ENCODE measurements around the gene KCNMA1.

Gene KCNMA1

DNA sequence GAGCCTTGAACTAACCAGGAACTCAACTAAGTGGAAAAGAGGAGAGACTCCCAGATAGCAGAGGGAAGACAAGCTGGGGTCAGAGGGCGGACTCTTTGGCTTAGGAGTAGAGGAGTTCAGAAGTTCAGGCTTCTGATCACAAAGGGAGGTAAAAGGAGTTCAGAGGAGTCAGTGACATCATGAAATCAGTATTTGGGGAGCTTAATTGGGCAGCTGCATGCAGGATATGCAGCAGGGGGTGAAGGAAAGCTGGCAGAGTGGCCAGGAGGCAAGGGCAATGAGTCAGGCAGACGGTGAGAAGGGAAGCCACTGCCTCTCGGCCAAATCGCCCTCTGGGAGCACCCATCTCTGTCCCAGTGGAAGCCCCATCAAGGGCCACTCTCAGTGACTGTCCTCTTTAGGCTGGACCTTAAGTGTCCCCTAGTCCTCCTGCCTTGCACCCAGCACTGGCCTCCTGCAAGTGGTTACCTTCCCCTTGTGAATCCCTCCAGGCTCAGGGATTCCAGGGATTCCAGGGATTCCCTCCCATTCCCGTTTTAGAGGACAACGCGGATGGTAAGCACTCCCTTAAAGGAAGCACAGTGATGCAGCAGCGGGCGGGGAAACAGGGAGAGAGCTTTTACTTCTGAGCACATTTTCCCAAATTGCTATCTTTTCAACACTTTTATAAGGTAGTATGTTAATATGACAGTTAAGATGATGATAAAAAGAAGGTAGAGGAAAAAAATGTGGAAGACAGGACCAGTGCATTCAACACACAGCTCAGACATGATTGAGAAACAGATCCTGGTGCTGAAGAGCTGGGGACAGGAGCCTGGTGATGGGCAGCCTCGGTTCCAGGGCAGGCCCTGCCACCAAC lies 72.6 kb downstream of the KCNMA1 start:
- Histone ChIP-seq H3K4me3 (ENCODE audit: low read length) (no peak overlapping the region), H3K36me3 (ENCODE audit: insufficient read depth, low read length) (no peaks in the 10 kb centered on the region), H3K9me3 (ENCODE audit: insufficient read depth, low read depth, low read length) (no peaks in the 10 kb centered on the region), H3K27ac (ENCODE audit: low read depth, low read length) (peak overlapping the region; percentile 77), H3K9ac (ENCODE audit: low read depth, low read length) (peak overlapping the region; percentile 37), H3K4me1 (ENCODE audit: insufficient read depth, low read length) (peaks cover 24% of the 10 kb centered on the region), H3K27me3 (ENCODE audit: insufficient read depth, low read length) (no peaks in the 10 kb centered on the region)
- WGBS = 30% methylated on average over 9 of the region's 10 CpGs

DNA sequence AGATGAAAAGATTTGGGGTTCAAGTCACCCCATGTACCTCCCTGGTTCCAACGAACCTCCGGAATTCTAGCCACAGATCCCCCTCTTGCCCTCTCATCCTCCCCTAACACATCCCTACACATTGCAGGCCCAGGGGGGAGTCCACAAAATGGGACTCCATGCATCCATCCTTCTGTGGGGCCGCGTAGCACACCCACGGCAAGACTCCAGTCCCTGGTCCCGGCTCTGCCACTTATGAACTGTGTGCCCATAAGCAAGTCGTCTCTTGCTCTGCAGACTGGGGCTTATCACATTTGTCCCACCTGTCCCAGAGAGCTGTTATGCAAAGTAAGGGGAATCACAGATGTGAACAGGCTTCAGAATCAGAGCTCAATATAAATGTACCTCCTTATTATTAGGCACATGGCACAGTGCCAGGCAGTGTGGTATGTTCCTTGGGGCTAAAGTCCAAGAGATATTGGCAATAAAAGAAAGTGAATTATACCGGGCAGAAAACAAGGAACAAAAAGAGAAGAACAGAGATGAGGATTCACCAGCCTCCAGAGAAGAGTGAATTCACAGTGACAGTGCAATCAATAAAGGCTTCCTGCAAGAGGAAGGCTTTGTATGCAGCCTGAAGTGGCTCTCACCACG lies 73.9 kb downstream of the KCNMA1 start:
- 93% methylated on average over 9 of the region's 9 CpGs for WGBS
- H3K9me3 ChIP-seq (ENCODE audit: insufficient read depth, low read depth, low read length) = no peaks in the 10 kb centered on the region
- no peaks in the 10 kb centered on the region for H3K27me3 ChIP-seq (ENCODE audit: insufficient read depth, low read length)
- H3K4me1 ChIP-seq (ENCODE audit: insufficient read depth, low read length) = peaks cover 24% of the 10 kb centered on the region
- H3K9ac ChIP-seq (ENCODE audit: low read depth, low read length) = no peak overlapping the region
- H3K4me3 ChIP-seq (ENCODE audit: low read length) = no peak overlapping the region
- H3K36me3 ChIP-seq (ENCODE audit: insufficient read depth, low read length) = no peaks in the 10 kb centered on the region
- no peak overlapping the region for H3K27ac ChIP-seq (ENCODE audit: low read depth, low read length)

DNA sequence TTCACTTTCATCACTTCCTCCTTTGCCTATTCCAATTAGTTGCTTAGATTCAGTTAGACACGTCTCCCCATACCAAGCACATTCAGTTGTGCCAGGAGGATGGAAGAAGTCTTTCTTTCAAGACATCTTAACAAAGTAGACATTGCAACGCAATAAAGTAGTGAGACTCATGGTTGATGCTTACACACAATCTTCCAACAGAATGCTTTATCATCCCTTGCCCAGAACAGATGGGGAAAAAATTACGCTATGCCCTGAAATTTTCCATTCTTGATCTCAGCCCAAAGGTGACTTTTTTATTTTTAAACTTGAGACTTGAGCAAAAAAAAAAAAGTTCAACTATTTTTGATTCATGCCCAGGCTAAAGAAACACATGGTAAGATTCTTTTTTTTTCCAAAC lies 74.9 kb downstream of the KCNMA1 start:
- peaks cover 24% of the 10 kb centered on the region for H3K4me1 ChIP-seq (ENCODE audit: insufficient read depth, low read length)
- WGBS = 85% methylated on average over 3 of the region's 3 CpGs
- no peaks in the 10 kb centered on the region for H3K36me3 ChIP-seq (ENCODE audit: insufficient read depth, low read length)
- H3K27me3 ChIP-seq (ENCODE audit: insufficient read depth, low read length) = no peaks in the 10 kb centered on the region
- no peak overlapping the region for H3K27ac ChIP-seq (ENCODE audit: low read depth, low read length)
- no peak overlapping the region for H3K4me3 ChIP-seq (ENCODE audit: low read length)
- no peaks in the 10 kb centered on the region for H3K9me3 ChIP-seq (ENCODE audit: insufficient read depth, low read depth, low read length)
- H3K9ac ChIP-seq (ENCODE audit: low read depth, low read length) = no peak overlapping the region

DNA sequence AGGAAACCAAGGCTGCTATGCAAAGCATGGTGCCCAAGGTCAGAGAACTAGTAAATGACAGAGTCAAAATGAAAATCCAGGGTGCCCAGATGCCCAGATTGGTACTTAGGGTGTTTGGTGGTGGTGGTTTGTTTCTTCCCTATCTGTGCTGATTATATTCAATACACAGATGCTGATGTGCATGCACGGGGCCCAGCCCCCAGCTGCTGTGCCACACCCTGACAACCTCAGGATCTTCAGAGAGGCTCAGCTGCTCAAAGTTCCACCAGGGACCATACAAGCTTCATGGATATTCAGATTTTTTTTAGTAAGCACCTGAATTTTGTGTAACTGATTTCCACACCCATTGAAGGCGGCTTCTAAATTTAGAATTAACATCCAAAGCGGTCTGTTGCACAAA lies 75.6 kb downstream of the KCNMA1 start:
- Histone ChIP-seq H3K27ac (ENCODE audit: low read depth, low read length) (no peak overlapping the region), H3K36me3 (ENCODE audit: insufficient read depth, low read length) (no peaks in the 10 kb centered on the region), H3K4me3 (ENCODE audit: low read length) (no peak overlapping the region), H3K9me3 (ENCODE audit: insufficient read depth, low read depth, low read length) (no peaks in the 10 kb centered on the region), H3K4me1 (ENCODE audit: insufficient read depth, low read length) (peaks cover 22% of the 10 kb centered on the region), H3K9ac (ENCODE audit: low read depth, low read length) (no peak overlapping the region), H3K27me3 (ENCODE audit: insufficient read depth, low read length) (no peaks in the 10 kb centered on the region)
- WGBS = 79% methylated on average over 3 of the region's 3 CpGs

DNA sequence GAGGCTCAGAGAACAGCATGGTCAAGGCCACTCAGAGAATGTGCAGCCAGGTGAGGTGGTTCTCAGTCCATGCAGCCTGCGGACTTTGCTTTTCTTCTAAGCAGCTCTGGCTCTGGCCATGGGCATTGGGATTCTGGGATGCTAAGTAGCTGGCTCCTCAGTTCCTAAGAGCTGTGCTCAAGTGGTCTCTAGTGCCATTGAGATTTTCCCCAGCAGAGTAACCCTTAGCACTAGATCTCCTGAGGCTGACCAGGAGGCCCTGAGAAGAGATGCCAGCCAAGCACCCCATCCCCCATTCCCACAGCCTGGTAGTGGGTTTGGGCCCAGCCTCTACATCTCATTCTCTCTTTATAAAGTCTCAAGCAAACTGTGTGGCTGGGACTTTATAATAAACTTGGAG lies 77.1 kb downstream of the KCNMA1 start:
- Histone ChIP-seq H3K9me3 (ENCODE audit: insufficient read depth, low read depth, low read length) (no peaks in the 10 kb centered on the region), H3K36me3 (ENCODE audit: insufficient read depth, low read length) (no peaks in the 10 kb centered on the region), H3K4me3 (ENCODE audit: low read length) (no peak overlapping the region), H3K4me1 (ENCODE audit: insufficient read depth, low read length) (peaks cover 7% of the 10 kb centered on the region), H3K9ac (ENCODE audit: low read depth, low read length) (no peak overlapping the region), H3K27ac (ENCODE audit: low read depth, low read length) (no peak overlapping the region), H3K27me3 (ENCODE audit: insufficient read depth, low read length) (no peaks in the 10 kb centered on the region)
- 96% methylated on average over 1 of the region's 1 CpG for WGBS

DNA sequence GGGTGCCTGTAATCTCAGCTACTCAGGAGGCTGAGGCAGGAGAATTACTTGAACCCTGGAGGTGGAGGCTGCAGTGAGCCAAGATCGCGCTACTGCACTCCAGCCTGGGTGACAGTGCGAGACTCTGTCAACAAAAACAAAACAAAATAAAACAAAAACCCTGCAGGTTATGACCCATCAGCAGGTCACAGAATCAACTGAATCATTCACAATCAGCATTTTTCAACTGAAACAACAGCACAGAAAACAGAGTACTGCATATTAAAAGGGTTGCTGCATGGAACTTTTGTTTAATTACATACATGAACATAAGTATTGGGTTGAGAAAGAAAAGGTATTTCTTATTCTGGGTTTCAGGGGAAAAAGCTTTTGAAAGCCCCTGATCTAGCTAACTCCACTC lies 77.6 kb downstream of the KCNMA1 start:
- WGBS = 62% methylated on average over 3 of the region's 3 CpGs
- Histone ChIP-seq H3K4me1 (ENCODE audit: insufficient read depth, low read length) (peaks cover 4% of the 10 kb centered on the region), H3K27me3 (ENCODE audit: insufficient read depth, low read length) (no peaks in the 10 kb centered on the region), H3K27ac (ENCODE audit: low read depth, low read length) (no peak overlapping the region), H3K4me3 (ENCODE audit: low read length) (no peak overlapping the region), H3K9ac (ENCODE audit: low read depth, low read length) (no peak overlapping the region), H3K9me3 (ENCODE audit: insufficient read depth, low read depth, low read length) (no peaks in the 10 kb centered on the region), H3K36me3 (ENCODE audit: insufficient read depth, low read length) (no peaks in the 10 kb centered on the region)

DNA sequence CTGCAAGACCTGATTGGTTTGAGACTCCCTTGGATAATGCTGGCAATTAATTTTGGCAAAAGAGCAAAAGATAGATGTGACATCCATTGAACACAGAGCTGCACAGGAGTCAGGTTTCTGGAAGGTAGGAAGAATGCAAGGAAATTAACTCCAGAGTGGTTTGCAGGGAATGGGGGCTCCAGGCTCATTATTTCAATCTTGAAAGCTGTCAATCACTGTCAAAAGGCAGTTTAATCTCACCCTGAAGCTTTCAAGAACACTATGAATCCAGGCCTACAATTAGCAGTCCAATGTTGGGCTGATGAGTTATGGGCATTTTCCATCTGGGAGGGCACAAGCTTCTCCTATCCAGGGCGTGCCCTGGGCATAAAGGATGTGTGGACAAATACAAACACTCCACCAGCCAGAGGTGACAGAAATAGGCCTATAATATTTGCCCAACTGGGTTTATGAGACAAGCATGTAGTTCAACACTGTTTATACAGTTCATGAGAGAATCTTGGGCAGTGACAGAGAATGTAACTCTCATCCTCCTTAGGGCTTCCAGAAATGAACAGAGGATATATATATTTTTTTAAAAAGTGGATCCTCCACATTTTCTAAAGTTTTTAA lies 80.5 kb downstream of the KCNMA1 start:
- Histone ChIP-seq H3K4me3 (ENCODE audit: low read length) (no peak overlapping the region), H3K9ac (ENCODE audit: low read depth, low read length) (no peak overlapping the region), H3K27ac (ENCODE audit: low read depth, low read length) (no peak overlapping the region), H3K27me3 (ENCODE audit: insufficient read depth, low read length) (no peaks in the 10 kb centered on the region), H3K9me3 (ENCODE audit: insufficient read depth, low read depth, low read length) (no peaks in the 10 kb centered on the region), H3K4me1 (ENCODE audit: insufficient read depth, low read length) (no peaks in the 10 kb centered on the region), H3K36me3 (ENCODE audit: insufficient read depth, low read length) (no peaks in the 10 kb centered on the region)
- 91% methylated on average over 1 of the region's 1 CpG for WGBS

DNA sequence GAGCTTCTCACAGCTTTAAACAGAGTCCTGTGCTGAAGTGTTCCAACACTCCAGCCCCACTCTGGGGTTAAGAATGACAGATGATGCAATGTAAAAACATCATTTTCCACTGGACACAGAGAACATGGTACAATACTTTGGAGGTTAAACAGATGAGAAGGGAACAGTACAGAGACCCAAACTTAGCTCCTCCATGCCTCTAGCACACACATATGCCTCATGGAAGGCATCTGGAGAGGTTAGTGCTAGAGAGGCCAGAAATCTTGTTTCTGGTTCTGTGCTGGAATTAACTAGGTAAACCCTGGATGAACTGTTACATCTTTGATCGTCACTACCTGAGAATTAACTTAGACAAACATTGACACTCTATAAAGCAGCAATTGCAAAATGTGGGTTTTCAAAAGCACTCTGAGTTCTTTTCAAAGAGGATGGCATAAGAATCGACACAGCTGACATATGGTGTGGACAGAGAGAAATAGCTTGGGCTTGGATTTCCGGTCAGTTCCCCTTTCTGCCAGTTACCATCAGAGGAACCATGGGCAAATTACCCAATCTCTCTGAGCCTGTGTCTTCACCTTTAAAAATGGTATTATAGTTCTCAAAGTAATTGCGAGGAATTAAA lies 81.9 kb downstream of the KCNMA1 start:
- Histone ChIP-seq H3K36me3 (ENCODE audit: insufficient read depth, low read length) (no peaks in the 10 kb centered on the region), H3K9me3 (ENCODE audit: insufficient read depth, low read depth, low read length) (no peaks in the 10 kb centered on the region), H3K27ac (ENCODE audit: low read depth, low read length) (no peak overlapping the region), H3K9ac (ENCODE audit: low read depth, low read length) (no peak overlapping the region), H3K4me1 (ENCODE audit: insufficient read depth, low read length) (no peaks in the 10 kb centered on the region), H3K27me3 (ENCODE audit: insufficient read depth, low read length) (no peaks in the 10 kb centered on the region), H3K4me3 (ENCODE audit: low read length) (no peak overlapping the region)
- 93% methylated on average over 4 of the region's 4 CpGs for WGBS

DNA sequence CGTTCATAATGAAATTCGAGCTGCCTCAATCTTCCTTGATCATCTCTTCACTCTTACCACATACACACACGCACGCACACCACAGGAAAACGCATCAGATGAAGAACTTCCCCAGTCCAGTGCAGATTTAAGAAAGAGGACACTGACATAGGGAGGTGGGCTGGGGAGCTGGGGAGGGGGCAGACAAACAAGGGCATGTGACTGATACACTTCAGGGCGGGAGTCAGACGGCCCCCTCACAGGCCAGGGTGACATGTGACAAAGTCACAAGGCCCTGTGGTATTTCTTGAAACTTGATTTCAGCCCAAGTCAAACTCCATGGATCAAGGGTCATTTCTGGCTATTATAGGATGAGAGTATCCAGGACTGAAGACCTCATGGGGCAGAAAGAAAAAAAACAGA lies 82.6 kb downstream of the KCNMA1 start:
- H3K9ac ChIP-seq (ENCODE audit: low read depth, low read length) = no peak overlapping the region
- no peak overlapping the region for H3K27ac ChIP-seq (ENCODE audit: low read depth, low read length)
- WGBS = 92% methylated on average over 7 of the region's 7 CpGs
- no peaks in the 10 kb centered on the region for H3K36me3 ChIP-seq (ENCODE audit: insufficient read depth, low read length)
- no peaks in the 10 kb centered on the region for H3K4me1 ChIP-seq (ENCODE audit: insufficient read depth, low read length)
- no peaks in the 10 kb centered on the region for H3K9me3 ChIP-seq (ENCODE audit: insufficient read depth, low read depth, low read length)
- no peak overlapping the region for H3K4me3 ChIP-seq (ENCODE audit: low read length)
- H3K27me3 ChIP-seq (ENCODE audit: insufficient read depth, low read length) = no peaks in the 10 kb centered on the region

DNA sequence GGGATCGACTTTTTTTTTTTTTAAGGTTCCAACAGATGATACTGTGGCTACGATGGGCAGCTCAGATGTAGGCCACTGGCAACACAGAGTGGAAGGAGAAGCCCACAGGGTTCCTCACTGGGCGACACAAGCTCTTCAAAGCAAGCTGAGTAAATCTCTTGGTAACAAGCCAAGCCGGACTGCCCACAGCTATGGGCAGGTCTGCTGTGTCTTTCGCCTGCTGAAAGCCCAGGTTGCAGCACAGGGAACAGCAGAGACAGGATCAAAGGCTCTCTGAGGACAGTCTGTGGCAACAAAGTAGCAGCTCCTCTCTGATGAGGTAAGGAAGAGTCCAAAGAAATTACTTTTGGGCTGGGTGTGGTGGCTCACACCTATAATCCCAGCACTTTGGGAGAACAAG lies 83.6 kb downstream of the KCNMA1 start:
- no peak overlapping the region for H3K9ac ChIP-seq (ENCODE audit: low read depth, low read length)
- no peak overlapping the region for H3K4me3 ChIP-seq (ENCODE audit: low read length)
- H3K27ac ChIP-seq (ENCODE audit: low read depth, low read length) = no peak overlapping the region
- H3K27me3 ChIP-seq (ENCODE audit: insufficient read depth, low read length) = no peaks in the 10 kb centered on the region
- H3K9me3 ChIP-seq (ENCODE audit: insufficient read depth, low read depth, low read length) = no peaks in the 10 kb centered on the region
- H3K4me1 ChIP-seq (ENCODE audit: insufficient read depth, low read length) = no peaks in the 10 kb centered on the region
- 90% methylated on average over 5 of the region's 5 CpGs for WGBS
- no peaks in the 10 kb centered on the region for H3K36me3 ChIP-seq (ENCODE audit: insufficient read depth, low read length)

DNA sequence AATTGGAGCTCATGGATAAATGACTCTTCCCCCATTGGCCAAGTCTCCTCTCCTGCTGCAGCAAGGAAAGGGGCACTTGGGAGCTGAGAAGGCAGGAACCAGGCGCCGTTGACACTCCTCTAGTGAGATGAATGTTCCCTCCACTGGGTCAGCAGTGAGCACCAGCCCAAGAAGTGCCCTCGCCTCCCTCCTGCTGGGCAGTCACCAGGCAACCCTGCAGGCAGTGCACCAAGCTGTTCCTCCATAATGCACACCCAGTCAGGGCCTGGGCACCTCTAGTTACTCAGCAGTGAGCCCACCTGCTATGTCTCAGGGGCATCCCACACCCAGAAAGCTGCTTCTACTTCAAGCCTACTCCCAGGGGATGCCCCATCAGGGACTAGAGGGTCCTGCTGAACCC lies 84.3 kb downstream of the KCNMA1 start:
- WGBS = 89% methylated on average over 3 of the region's 3 CpGs
- Histone ChIP-seq H3K9ac (ENCODE audit: low read depth, low read length) (no peak overlapping the region), H3K27ac (ENCODE audit: low read depth, low read length) (no peak overlapping the region), H3K36me3 (ENCODE audit: insufficient read depth, low read length) (no peaks in the 10 kb centered on the region), H3K9me3 (ENCODE audit: insufficient read depth, low read depth, low read length) (no peaks in the 10 kb centered on the region), H3K4me3 (ENCODE audit: low read length) (no peak overlapping the region), H3K27me3 (ENCODE audit: insufficient read depth, low read length) (no peaks in the 10 kb centered on the region), H3K4me1 (ENCODE audit: insufficient read depth, low read length) (no peaks in the 10 kb centered on the region)

All from HUES64 (cell line).